ENCODE data around the gene COX17.

The COX17 gene

GRCh38 chr3:119645813-119646212, 31.4 kb downstream of the COX17 start:
- DNase-seq (ENCODE audit: low spot score) = no peak
- FAIRE-seq = no peak

- FAIRE-seq (no peak), DNase-seq (ENCODE audit: low spot score) (no peak)
These were observed 32.7 kb downstream of the COX17 start for GRCh38 chr3:119644481-119644880.

GRCh38 chr3:119643528-119643927, 33.7 kb downstream of the COX17 start:
- DNase-seq (ENCODE audit: low spot score) (peak; percentile 81), FAIRE-seq (peak; percentile 90)

GRCh38 chr3:119642746-119643473, 34.3 kb downstream of the COX17 start:
- DNase-seq (ENCODE audit: low spot score) (no peak), FAIRE-seq (no peak)

- no peak for DNase-seq (ENCODE audit: low spot score)
- FAIRE-seq = no peak
These were observed 35.8 kb downstream of the COX17 start for GRCh38 chr3:119641416-119641815.

GRCh38 chr3:119639494-119640350, 37.5 kb downstream of the COX17 start:
- FAIRE-seq (no peak), DNase-seq (ENCODE audit: low spot score) (peak; percentile 16)

GRCh38 chr3:119637679-119638477, 39.3 kb downstream of the COX17 start:
- peak; percentile 95 for FAIRE-seq

GRCh38 chr3:119636891-119637611, 40.2 kb downstream of the COX17 start:
- DNase-seq (ENCODE audit: low spot score) (peak; percentile 39), FAIRE-seq (peak; percentile 45)

More at GRCh38 chr3:119637679-119638477, 39.3 kb downstream of the COX17 start:
- peak; percentile 96 for DNase-seq (ENCODE audit: low spot score)

GRCh38 chr3:119636249-119636648, 41.0 kb downstream of the COX17 start:
- peak; percentile 68 for DNase-seq (ENCODE audit: low spot score)
- FAIRE-seq = peak; percentile 84

GRCh38 chr3:119635719-119636118, 41.5 kb downstream of the COX17 start:
- no peak for FAIRE-seq

GRCh38 chr3:119632829-119633228, 44.4 kb downstream of the COX17 start:
- DNase-seq (ENCODE audit: low spot score) (no peak), FAIRE-seq (no peak)

More at GRCh38 chr3:119635719-119636118, 41.5 kb downstream of the COX17 start:
- DNase-seq (ENCODE audit: low spot score) = no peak

GRCh38 chr3:119632216-119632615, 45.0 kb downstream of the COX17 start:
- DNase-seq (ENCODE audit: low spot score) (no peak), FAIRE-seq (no peak)

- FAIRE-seq (no peak), DNase-seq (ENCODE audit: low spot score) (no peak)
These were observed 45.7 kb downstream of the COX17 start for GRCh38 chr3:119631516-119631915.

- DNase-seq (ENCODE audit: low spot score) = no peak
- FAIRE-seq = no peak
These were observed 46.3 kb downstream of the COX17 start for GRCh38 chr3:119630880-119631329.

- DNase-seq (ENCODE audit: low spot score) (no peak), FAIRE-seq (no peak)
These were observed 46.9 kb downstream of the COX17 start for GRCh38 chr3:119630128-119630879.

- FAIRE-seq (no peak), DNase-seq (ENCODE audit: low spot score) (no peak)
These were observed 48.3 kb downstream of the COX17 start for GRCh38 chr3:119628816-119629445.

- FAIRE-seq = no peak
These were observed 48.8 kb downstream of the COX17 start for GRCh38 chr3:119628390-119628789.

GRCh38 chr3:119627461-119627860, 49.7 kb downstream of the COX17 start:
- DNase-seq (ENCODE audit: low spot score) (no peak), FAIRE-seq (no peak)

More at GRCh38 chr3:119628390-119628789, 48.8 kb downstream of the COX17 start:
- DNase-seq (ENCODE audit: low spot score) = no peak

GRCh38 chr3:119626196-119626595, 51.0 kb downstream of the COX17 start:
- no peak for FAIRE-seq
- no peak for DNase-seq (ENCODE audit: low spot score)

Measured in RCC 7860 (cell line).